Progenitor cell of endocrine pancreas (in vitro differentiated cells): ENCODE measurements around the gene CCDC136. TPM values are rescaled to one million over a fixed set of nuclear protein-coding genes. Genes with fewer than 3 reads are reported as not detected.

ENCODE experiments used
- DNase-seq: peaks from one replicate; pipeline ENCODE4 v3.0.0; 2021; ENCODE audit warnings: low spot score; ENCODE audit not compliant: unreplicated experiment
- H3K27ac Mint-ChIP-seq: 2 replicates; pipeline ENCODE4 v1.8.0; 2021; ENCODE audit warnings: mild to moderate bottlenecking, moderate library complexity, mixed read lengths
- H3K27me3 Mint-ChIP-seq: 2 replicates; pipeline ENCODE4 v1.8.0; 2021; ENCODE audit warnings: mixed read lengths
- H3K36me3 Mint-ChIP-seq: 2 replicates; pipeline ENCODE4 v1.8.0; 2022; ENCODE audit warnings: mixed read lengths; ENCODE audit not compliant: insufficient read depth
- H3K4me1 Mint-ChIP-seq: 2 replicates; pipeline ENCODE4 v1.8.0; 2021; ENCODE audit warnings: low read depth, mixed read lengths
- H3K4me3 Mint-ChIP-seq: 2 replicates; pipeline ENCODE4 v1.8.0; 2021; ENCODE audit warnings: low read depth, mild to moderate bottlenecking, moderate library complexity, mixed read lengths
- H3K9me3 Mint-ChIP-seq: 2 replicates; pipeline ENCODE4 v1.8.0; 2021; ENCODE audit warnings: low read depth, mixed read lengths
- CTCF ChIP-seq: fragments of 200-600 bp; sonication (generic); IDR thresholded peaks from one replicate; pipeline ENCODE4 v1.5.0; 2021; ENCODE audit warnings: antibody characterized with exemption, mild to moderate bottlenecking; ENCODE audit not compliant: unreplicated experiment
- total RNA-seq: library from RNA; stranded (reverse); gene quantifications from 2 replicates; pipeline ENCODE4 v1.2.1, GENCODE V29; 2021

CCDC136 gene
- total RNA-seq, 1 donor from 2014 or later: 74.2 TPM

- no peak for TF ChIP-seq CTCF
- peaks cover 37% of the 10 kb centered on the region for H3K36me3 Mint-ChIP-seq
- no peaks in the 10 kb centered on the region for H3K27me3 Mint-ChIP-seq
- no peak for DNase-seq
- H3K4me1 Mint-ChIP-seq: peaks cover 6% of the 10 kb centered on the region
- no peak overlapping the region for H3K27ac Mint-ChIP-seq
- H3K4me3 Mint-ChIP-seq: no peak overlapping the region
- H3K9me3 Mint-ChIP-seq: no peaks in the 10 kb centered on the region
Measured at GRCh38 chr7:128767475-128768110, 24.2 kb upstream of the CCDC136 start.

GRCh38 chr7:128770233-128770632 is 21.5 kb upstream of the CCDC136 start:
- Mint-ChIP-seq H3K4me3 (no peak overlapping the region), H3K9me3 (peaks cover 3% of the 10 kb centered on the region), H3K4me1 (peaks cover 6% of the 10 kb centered on the region), H3K27me3 (no peaks in the 10 kb centered on the region), H3K27ac (no peak overlapping the region), H3K36me3 (peaks cover 42% of the 10 kb centered on the region)
- no peak for DNase-seq
- TF ChIP-seq CTCF: no peak

GRCh38 chr7:128773604-128774003 is 18.2 kb upstream of the CCDC136 start:
- no peak for DNase-seq
- no peaks in the 10 kb centered on the region for H3K27me3 Mint-ChIP-seq
- H3K4me3 Mint-ChIP-seq: no peak overlapping the region
- H3K9me3 Mint-ChIP-seq: peaks cover 10% of the 10 kb centered on the region
- peaks cover 2% of the 10 kb centered on the region for H3K4me1 Mint-ChIP-seq
- no peak overlapping the region for H3K27ac Mint-ChIP-seq
- no peak for TF ChIP-seq CTCF
- H3K36me3 Mint-ChIP-seq: peaks cover 31% of the 10 kb centered on the region

GRCh38 chr7:128774029-128774689 is 17.6 kb upstream of the CCDC136 start:
- H3K9me3 Mint-ChIP-seq: peaks cover 10% of the 10 kb centered on the region
- no peak for DNase-seq
- no peak overlapping the region for H3K27ac Mint-ChIP-seq
- peaks cover 27% of the 10 kb centered on the region for H3K36me3 Mint-ChIP-seq
- no peak overlapping the region for H3K4me3 Mint-ChIP-seq
- TF ChIP-seq CTCF: no peak
- peaks cover 2% of the 10 kb centered on the region for H3K4me1 Mint-ChIP-seq
- H3K27me3 Mint-ChIP-seq: no peaks in the 10 kb centered on the region

- TF ChIP-seq CTCF: no peak
Measured at GRCh38 chr7:128774921-128775320, 16.8 kb upstream of the CCDC136 start.

More at GRCh38 chr7:128774921-128775320, 16.8 kb upstream of the CCDC136 start:
- Mint-ChIP-seq H3K4me1 (peaks cover 2% of the 10 kb centered on the region), H3K4me3 (no peak overlapping the region), H3K27ac (no peak overlapping the region), H3K9me3 (peaks cover 10% of the 10 kb centered on the region), H3K36me3 (peaks cover 20% of the 10 kb centered on the region), H3K27me3 (no peaks in the 10 kb centered on the region)
- no peak for DNase-seq
